HepG2 (cell line): ENCODE results near the gene SCFD2. TPM values are rescaled to one million over a fixed set of nuclear protein-coding genes. Genes with fewer than 3 reads are reported as not detected.

ENCODE experiments used
- ZFP36 ChIP-seq: fragments of 150-350 bp; IDR thresholded peaks from 2 replicates; pipeline ENCODE4 v1.6.1; 2018; ENCODE audit warnings: borderline replicate concordance, low read length, low read depth; ENCODE audit not compliant: partially characterized antibody
- ZMYM3 ChIP-seq: sonication (generic); formaldehyde crosslinking; IDR thresholded peaks from 2 replicates; pipeline ENCODE4 v1.5.1; 2020; ENCODE audit warnings: mild to moderate bottlenecking, missing genetic modification reagents
- ZXDC ChIP-seq: sonication (generic); formaldehyde crosslinking; IDR thresholded peaks from 2 replicates; pipeline ENCODE4 v1.5.0; 2020; ENCODE audit warnings: mild to moderate bottlenecking, missing genetic modification reagents
- polyA plus RNA-seq, 8 experiments: library from polyadenylated mRNA; depleted of rRNA in 3 of 8; stranded (reverse) in 7 of 8; unstranded in 1 of 8; fragments of >200 nt; fragmentation: Illumina TruSeq in 4 of 8; extraction: Trizol in 4 of 8; gene quantifications; 2 replicates each; pipeline versions ENCODE4 v1.2.1 to v1.2.3, GENCODE V29; 2011 to 2016; ENCODE audit warnings: low read depth in 4 of 8, missing spikeins in 1 of 8, mixed read lengths in 1 of 8; ENCODE audit not compliant: insufficient read depth in 1 of 8
- total RNA-seq, 5 experiments: library from RNA; depleted of rRNA; stranded (reverse); fragments of >200 nt; fragmentation: Illumina TruSeq; extraction: Trizol; gene quantifications; 2 replicates each; pipeline ENCODE4 v1.2.3, GENCODE V29; 2016; ENCODE audit warnings: low read depth in 1 of 5
- TF ChIP-seq, protein P1 (sequence below): sonication (generic); formaldehyde crosslinking; IDR thresholded peaks from 2 replicates; pipeline ENCODE4 v1.4.0; 2020; ENCODE audit warnings: missing genetic modification reagents, borderline replicate concordance
- TF ChIP-seq, protein P2 (sequence below): sonication (generic); formaldehyde crosslinking; IDR thresholded peaks from 2 replicates; pipeline ENCODE4 v1.5.1; 2020; ENCODE audit warnings: missing genetic modification reagents, mild to moderate bottlenecking, borderline replicate concordance

Gene SCFD2
- total and polyA plus RNA-seq, 2 of the 13 experiments (the other 11 are each of a cell fraction or from before 2014, with no cell fraction given): 4.6 to 15.6 TPM

GRCh38 chr4:53010318-53010717 is 355.5 kb downstream of the SCFD2 start (continued):
- TF ChIP-seq, protein P1, sequence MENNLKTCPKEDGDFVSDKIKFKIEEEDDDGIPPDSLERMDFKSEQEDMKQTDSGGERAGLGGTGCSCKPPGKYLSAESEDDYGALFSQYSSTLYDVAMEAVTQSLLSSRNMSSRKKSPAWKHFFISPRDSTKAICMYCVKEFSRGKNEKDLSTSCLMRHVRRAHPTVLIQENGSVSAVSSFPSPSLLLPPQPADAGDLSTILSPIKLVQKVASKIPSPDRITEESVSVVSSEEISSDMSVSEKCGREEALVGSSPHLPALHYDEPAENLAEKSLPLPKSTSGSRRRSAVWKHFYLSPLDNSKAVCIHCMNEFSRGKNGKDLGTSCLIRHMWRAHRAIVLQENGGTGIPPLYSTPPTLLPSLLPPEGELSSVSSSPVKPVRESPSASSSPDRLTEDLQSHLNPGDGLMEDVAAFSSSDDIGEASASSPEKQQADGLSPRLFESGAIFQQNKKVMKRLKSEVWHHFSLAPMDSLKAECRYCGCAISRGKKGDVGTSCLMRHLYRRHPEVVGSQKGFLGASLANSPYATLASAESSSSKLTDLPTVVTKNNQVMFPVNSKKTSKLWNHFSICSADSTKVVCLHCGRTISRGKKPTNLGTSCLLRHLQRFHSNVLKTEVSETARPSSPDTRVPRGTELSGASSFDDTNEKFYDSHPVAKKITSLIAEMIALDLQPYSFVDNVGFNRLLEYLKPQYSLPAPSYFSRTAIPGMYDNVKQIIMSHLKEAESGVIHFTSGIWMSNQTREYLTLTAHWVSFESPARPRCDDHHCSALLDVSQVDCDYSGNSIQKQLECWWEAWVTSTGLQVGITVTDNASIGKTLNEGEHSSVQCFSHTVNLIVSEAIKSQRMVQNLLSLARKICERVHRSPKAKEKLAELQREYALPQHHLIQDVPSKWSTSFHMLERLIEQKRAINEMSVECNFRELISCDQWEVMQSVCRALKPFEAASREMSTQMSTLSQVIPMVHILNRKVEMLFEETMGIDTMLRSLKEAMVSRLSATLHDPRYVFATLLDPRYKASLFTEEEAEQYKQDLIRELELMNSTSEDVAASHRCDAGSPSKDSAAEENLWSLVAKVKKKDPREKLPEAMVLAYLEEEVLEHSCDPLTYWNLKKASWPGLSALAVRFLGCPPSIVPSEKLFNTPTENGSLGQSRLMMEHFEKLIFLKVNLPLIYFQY: no peak
- TF ChIP-seq, protein P2, sequence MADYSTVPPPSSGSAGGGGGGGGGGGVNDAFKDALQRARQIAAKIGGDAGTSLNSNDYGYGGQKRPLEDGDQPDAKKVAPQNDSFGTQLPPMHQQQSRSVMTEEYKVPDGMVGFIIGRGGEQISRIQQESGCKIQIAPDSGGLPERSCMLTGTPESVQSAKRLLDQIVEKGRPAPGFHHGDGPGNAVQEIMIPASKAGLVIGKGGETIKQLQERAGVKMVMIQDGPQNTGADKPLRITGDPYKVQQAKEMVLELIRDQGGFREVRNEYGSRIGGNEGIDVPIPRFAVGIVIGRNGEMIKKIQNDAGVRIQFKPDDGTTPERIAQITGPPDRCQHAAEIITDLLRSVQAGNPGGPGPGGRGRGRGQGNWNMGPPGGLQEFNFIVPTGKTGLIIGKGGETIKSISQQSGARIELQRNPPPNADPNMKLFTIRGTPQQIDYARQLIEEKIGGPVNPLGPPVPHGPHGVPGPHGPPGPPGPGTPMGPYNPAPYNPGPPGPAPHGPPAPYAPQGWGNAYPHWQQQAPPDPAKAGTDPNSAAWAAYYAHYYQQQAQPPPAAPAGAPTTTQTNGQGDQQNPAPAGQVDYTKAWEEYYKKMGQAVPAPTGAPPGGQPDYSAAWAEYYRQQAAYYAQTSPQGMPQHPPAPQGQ: no peak
- no peak for TF ChIP-seq ZMYM3 (CRISPR knock-in tag)
- no peak for TF ChIP-seq ZXDC
- no peak for TF ChIP-seq ZFP36
- TF ChIP-seq, all 625 proteins: peak for 0
